Peyer's patch (tissue), 4 donors: ENCODE results near the gene IQCK. TPM values are rescaled to one million over a fixed set of nuclear protein-coding genes. Genes with fewer than 3 reads are reported as not detected.

Experiments used
- DNase-seq, 3 donors: peaks; one replicate each; pipeline ENCODE4 v3.0.0-alpha.2; 2017 to 2019
- H3K27ac ChIP-seq, 4 donors: fragments of 200-600 bp; sonication (generic); one replicate each; pipeline ENCODE4 v1.5.1; 2016 to 2019
- H3K27me3 ChIP-seq, 2 donors: fragments of 200-600 bp; sonication (generic); one replicate each; pipeline ENCODE4 v1.5.1; 2019
- H3K36me3 ChIP-seq, 3 donors: fragments of 200-600 bp; sonication (generic); one replicate each; pipeline ENCODE4 v1.5.1; 2016 to 2019
- H3K4me1 ChIP-seq, 4 donors: fragments of 200-600 bp; sonication (generic); one replicate each; pipeline ENCODE4 v1.5.1; 2016 to 2019
- H3K4me3 ChIP-seq, 4 donors: fragments of 200-600 bp; sonication (generic); 1 replicate in 3 of 4; 2 replicates in 1 of 4; pipeline ENCODE4 v1.5.1; 2016 to 2019; ENCODE audit warnings: mild to moderate bottlenecking in 1 of 4
- H3K9me3 ChIP-seq, 4 donors: fragments of 200-600 bp; sonication (generic); one replicate each; pipeline ENCODE4 v1.5.1; 2016 to 2019; ENCODE audit warnings: mild to moderate bottlenecking in 1 of 4
- CTCF ChIP-seq, 6 experiments: fragments of 450-650 bp in 4 of 6; fragments of 200-600 bp in 2 of 6; sonication (generic) in 1 of 6; IDR thresholded peaks; one replicate each; pipeline ENCODE4 v1.5.1; 2017 to 2019; ENCODE audit warnings: antibody characterized with exemption in 6 of 6, mild to moderate bottlenecking in 3 of 6, moderate library complexity in 1 of 6
- POLR2A ChIP-seq, 2 donors: fragments of 450-650 bp; IDR thresholded peaks; one replicate each; pipeline ENCODE4 v1.5.1; 2017; ENCODE audit warnings: antibody characterized with exemption in 2 of 2, mild to moderate bottlenecking in 2 of 2, moderate library complexity in 2 of 2
- total RNA-seq, 4 donors: library from RNA; depleted of rRNA; stranded (reverse); fragments of >200 nt; gene quantifications; one replicate each; pipeline ENCODE4 v1.1.0, GENCODE V29; 2016

The IQCK gene
- total RNA-seq, 4 donors from 2014 or later, result 8.2 to 42.9 (median 10.3) TPM

DNA sequence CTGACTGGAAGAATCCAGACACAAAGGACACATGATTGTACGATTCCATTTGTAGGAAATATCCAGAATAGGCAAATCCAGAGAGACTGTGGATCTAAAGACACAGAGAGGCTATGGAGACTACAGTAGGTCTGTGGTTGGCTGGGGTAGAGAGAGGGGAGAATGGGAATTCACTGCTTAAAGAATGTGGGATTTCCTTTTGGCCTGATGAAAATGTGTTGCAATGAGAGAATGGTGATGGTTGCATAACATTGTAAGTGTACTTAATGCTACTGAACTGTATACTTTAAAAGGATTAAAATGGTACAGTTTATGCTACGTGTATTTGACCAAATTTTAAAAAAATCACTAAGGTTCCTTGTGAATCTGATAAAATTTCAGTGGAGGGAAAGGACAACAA is 104.5 kb downstream of the IQCK start:
- no peak overlapping the region for H3K27ac ChIP-seq
- H3K9me3 ChIP-seq, result no peaks in the 10 kb centered on the region
- DNase-seq, result no peak
- H3K27me3 ChIP-seq, result no peaks in the 10 kb centered on the region
- H3K36me3 ChIP-seq, result no peaks in the 10 kb centered on the region
- H3K4me3 ChIP-seq, result no peak overlapping the region
- no peaks in the 10 kb centered on the region for H3K4me1 ChIP-seq
- TF ChIP-seq POLR2A (IDR thresholded peaks at IDR 0.05) (no peak), CTCF (IDR thresholded peaks at IDR 0.05) (no peak)

DNA sequence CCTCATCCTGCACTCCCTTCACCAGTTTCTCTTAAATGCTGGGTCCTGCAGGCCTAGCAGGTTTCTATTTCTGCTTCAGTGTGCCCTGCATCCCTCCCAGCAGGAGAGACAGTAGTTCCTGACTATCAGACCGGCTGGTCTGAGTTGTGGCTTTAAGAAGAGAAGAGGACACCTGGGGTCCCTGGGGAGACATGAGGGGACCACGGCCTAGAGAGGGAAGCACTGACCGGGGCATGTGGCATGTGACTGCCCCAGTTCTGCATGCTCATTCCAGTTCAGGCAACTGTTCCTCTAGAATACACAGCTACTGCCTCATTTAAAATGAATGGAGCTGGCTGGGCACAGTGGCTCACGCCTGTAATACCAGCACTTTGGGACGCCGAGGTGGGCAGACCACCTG is 105.3 kb downstream of the IQCK start:
- Histone ChIP-seq H3K27me3 (no peaks in the 10 kb centered on the region), H3K27ac (no peak overlapping the region), H3K4me3 (no peak overlapping the region), H3K4me1 (no peaks in the 10 kb centered on the region), H3K36me3 (no peaks in the 10 kb centered on the region), H3K9me3 (no peaks in the 10 kb centered on the region)
- no peak for TF ChIP-seq CTCF (IDR thresholded peaks at IDR 0.05)
- TF ChIP-seq POLR2A (IDR thresholded peaks at IDR 0.05), result no peak
- DNase-seq, result no peak

GRCh38 chr16:19824216-19824615 is 106.1 kb downstream of the IQCK start:
- DNase-seq, result no peak
- H3K4me1 ChIP-seq, result no peaks in the 10 kb centered on the region
- H3K9me3 ChIP-seq, result no peaks in the 10 kb centered on the region
- no peak overlapping the region for H3K4me3 ChIP-seq
- H3K27ac ChIP-seq, result no peak overlapping the region
- no peaks in the 10 kb centered on the region for H3K27me3 ChIP-seq
- H3K36me3 ChIP-seq, result no peaks in the 10 kb centered on the region
- TF ChIP-seq POLR2A (IDR thresholded peaks at IDR 0.05), result no peak
- TF ChIP-seq CTCF (IDR thresholded peaks at IDR 0.05), result no peak

- no peak for TF ChIP-seq POLR2A (IDR thresholded peaks at IDR 0.05)
- no peak for TF ChIP-seq CTCF (IDR thresholded peaks at IDR 0.05)
- DNase-seq, result no peak
- Histone ChIP-seq H3K27me3 (no peaks in the 10 kb centered on the region), H3K4me3 (no peak overlapping the region), H3K4me1 (no peaks in the 10 kb centered on the region), H3K27ac (no peak overlapping the region), H3K36me3 (no peaks in the 10 kb centered on the region), H3K9me3 (no peaks in the 10 kb centered on the region)
Measured at GRCh38 chr16:19829844-19830692, 112.0 kb downstream of the IQCK start.

DNA sequence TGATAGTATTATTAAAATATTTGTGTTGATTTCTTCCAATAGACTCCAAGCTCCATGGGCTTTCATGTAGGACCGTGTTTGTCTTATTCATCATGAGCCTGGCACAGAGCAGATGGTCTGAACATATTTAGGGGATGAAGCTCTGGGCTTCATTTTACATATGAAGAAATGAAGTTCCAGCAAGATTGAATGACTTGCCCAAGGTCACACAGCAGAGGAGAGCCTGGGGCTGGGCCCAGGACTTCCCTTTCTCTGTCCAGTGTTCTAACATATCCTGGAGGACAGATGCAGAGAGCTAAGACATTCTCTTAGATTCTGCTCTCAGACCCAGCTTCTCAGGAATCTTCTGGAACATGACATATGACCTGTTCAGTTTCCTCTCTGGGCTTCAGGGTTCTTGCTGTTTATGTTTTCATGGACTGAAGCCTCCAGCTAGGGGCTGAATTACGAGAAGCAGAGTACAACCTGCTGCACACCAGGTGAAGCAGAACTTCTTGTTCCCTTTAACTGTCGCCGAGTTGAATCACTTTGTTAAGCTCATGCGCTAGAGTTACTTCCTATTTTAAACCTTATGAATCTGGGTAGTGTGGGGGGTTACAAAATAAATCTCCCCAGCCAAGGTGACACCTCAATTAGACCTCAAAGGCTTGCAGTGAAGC is 113.0 kb downstream of the IQCK start:
- no peaks in the 10 kb centered on the region for H3K27me3 ChIP-seq
- no peaks in the 10 kb centered on the region for H3K36me3 ChIP-seq
- H3K4me3 ChIP-seq, result no peak overlapping the region
- no peak overlapping the region for H3K27ac ChIP-seq
- H3K9me3 ChIP-seq, result no peaks in the 10 kb centered on the region
- no peaks in the 10 kb centered on the region for H3K4me1 ChIP-seq
- DNase-seq, result no peak
- TF ChIP-seq POLR2A (IDR thresholded peaks at IDR 0.05) (no peak), CTCF (IDR thresholded peaks at IDR 0.05) (no peak)
